SK-N-SH treated with all-trans-retinoic acid at 6 μM for 48 hours (cell line): Measurements from ENCODE around the gene NSD2.

Source experiments
- ATAC-seq: fragments of 200-7000 bp; cut with Tn5 transposase; 3 replicates; pipeline ENCODE4 v1.9.1; 2020; ENCODE audit warnings: mild to moderate bottlenecking, moderate library complexity
- ARNTL ChIP-seq: fragments of 450-650 bp; formaldehyde crosslinking; IDR thresholded peaks from 2 replicates; pipeline ENCODE4 v1.5.0; 2020; ENCODE audit warnings: low read depth, mild to moderate bottlenecking, moderate library complexity, borderline replicate concordance
- BACH2 ChIP-seq: fragments of 250-450 bp; sonication (Bioruptor Pico); IDR thresholded peaks from 2 replicates; pipeline ENCODE4 v1.9.0; 2021; ENCODE audit warnings: mild to moderate bottlenecking, borderline replicate concordance
- CREB5 ChIP-seq: fragments of 250-450 bp; sonication (Bioruptor Pico); IDR thresholded peaks from 2 replicates; pipeline ENCODE4 v1.5.1; 2020; ENCODE audit warnings: low read depth, mild to moderate bottlenecking, moderate library complexity
- CSDC2 ChIP-seq: fragments of 250-450 bp; sonication (Bioruptor Pico); IDR thresholded peaks from 2 replicates; pipeline ENCODE4 v1.5.0; 2020; ENCODE audit warnings: mild to moderate bottlenecking, moderate library complexity
- CSRNP3 ChIP-seq: fragments of 250-450 bp; sonication (Bioruptor Pico); IDR thresholded peaks from 2 replicates; pipeline ENCODE4 v1.5.1; 2021; ENCODE audit warnings: mild to moderate bottlenecking, moderate library complexity
- ESRRG ChIP-seq: fragments of 250-450 bp; sonication (Bioruptor Pico); IDR thresholded peaks from 2 replicates; pipeline ENCODE4 v1.6.1; 2021; ENCODE audit warnings: mild to moderate bottlenecking
- GLIS3 ChIP-seq: fragments of 250-450 bp; sonication (Bioruptor Pico); IDR thresholded peaks from 2 replicates; pipeline ENCODE4 v1.5.0; 2020; ENCODE audit warnings: mild to moderate bottlenecking, moderate library complexity
- ISL1 ChIP-seq: fragments of 250-450 bp; sonication (Bioruptor Pico); IDR thresholded peaks from 2 replicates; pipeline ENCODE4 v2.1.2; 2022; ENCODE audit warnings: mild to moderate bottlenecking, moderate library complexity
- OSR1 ChIP-seq: fragments of 250-450 bp; sonication (Bioruptor Pico); IDR thresholded peaks from 2 replicates; pipeline ENCODE4 v1.8.0; 2022; ENCODE audit warnings: moderate library complexity, mild to moderate bottlenecking, inconsistent platforms
- PATZ1 ChIP-seq: fragments of 250-450 bp; sonication (Bioruptor Pico); IDR thresholded peaks from 2 replicates; pipeline ENCODE4 v1.8.0; 2020; ENCODE audit warnings: mild to moderate bottlenecking, moderate library complexity, borderline replicate concordance
- RARB ChIP-seq: fragments of 250-450 bp; sonication (Bioruptor Pico); IDR thresholded peaks from 2 replicates; pipeline ENCODE4 v1.8.0; 2021; ENCODE audit warnings: mild to moderate bottlenecking, moderate library complexity
- SNAI2 ChIP-seq: fragments of 250-450 bp; sonication (Bioruptor Pico); IDR thresholded peaks from 2 replicates; pipeline ENCODE4 v1.5.0; 2020; ENCODE audit warnings: mild to moderate bottlenecking, moderate library complexity
- TCF4 ChIP-seq: fragments of 250-450 bp; sonication (Bioruptor Pico); IDR thresholded peaks from 2 replicates; pipeline ENCODE4 v1.8.0; 2021; ENCODE audit warnings: mild to moderate bottlenecking, moderate library complexity, borderline replicate concordance
- TOX ChIP-seq: fragments of 250-450 bp; sonication (Bioruptor Pico); IDR thresholded peaks from 2 replicates; pipeline ENCODE4 v1.8.0; 2021; ENCODE audit warnings: mild to moderate bottlenecking, moderate library complexity, borderline replicate concordance
- TSHZ2 ChIP-seq: fragments of 250-450 bp; sonication (Bioruptor Pico); IDR thresholded peaks from 2 replicates; pipeline ENCODE4 v1.5.0; 2020; ENCODE audit warnings: mild to moderate bottlenecking, moderate library complexity
- ZFP3 ChIP-seq: fragments of 250-450 bp; sonication (Bioruptor Pico); IDR thresholded peaks from 2 replicates; pipeline ENCODE4 v1.5.0; 2020; ENCODE audit warnings: mild to moderate bottlenecking, moderate library complexity
- ZFP30 ChIP-seq: fragments of 450-650 bp; formaldehyde crosslinking; IDR thresholded peaks from 2 replicates; pipeline ENCODE4 v1.5.0; 2022; ENCODE audit warnings: mild to moderate bottlenecking, moderate library complexity
- ZNF565 ChIP-seq: fragments of 450-650 bp; formaldehyde crosslinking; conservative IDR thresholded peaks from 2 replicates; pipeline ENCODE4 v1.5.0; 2020; ENCODE audit warnings: low read depth, mild to moderate bottlenecking, moderate library complexity
- ZNF70 ChIP-seq: fragments of 450-650 bp; formaldehyde crosslinking; IDR thresholded peaks from 2 replicates; pipeline ENCODE4 v1.5.0; 2020; ENCODE audit warnings: mild to moderate bottlenecking, moderate library complexity
- ZNF8 ChIP-seq: fragments of 450-650 bp; formaldehyde crosslinking; IDR thresholded peaks from 2 replicates; pipeline ENCODE4 v1.5.0; 2020; ENCODE audit warnings: mild to moderate bottlenecking, moderate library complexity

Gene NSD2

GRCh38 chr4:1987721-1988326 lies 116.6 kb downstream of the NSD2 start:
- ATAC-seq: no peak
- TF ChIP-seq ZNF70: no peak
- TF ChIP-seq ZFP3 (CRISPR knock-in tag): no peak
- no peak for TF ChIP-seq ZNF565 (CRISPR knock-in tag)
- TF ChIP-seq ESRRG (CRISPR knock-in tag): no peak
- TF ChIP-seq, all 23 proteins: peak for 0

- ATAC-seq: no peak
- no peak for TF ChIP-seq ZFP30 (CRISPR knock-in tag)
- no peak for TF ChIP-seq CREB5
- no peak for TF ChIP-seq ZNF8 (CRISPR knock-in tag)
- TF ChIP-seq CSRNP3: no peak
- no peak for TF ChIP-seq GLIS3 (CRISPR knock-in tag)
- TF ChIP-seq BACH2: no peak
- TF ChIP-seq CSDC2: no peak
- TF ChIP-seq, all 23 proteins: peak for 0
These were observed 117.1 kb downstream of the NSD2 start for GRCh38 chr4:1988327-1988724.

- ATAC-seq: no peak
- TF ChIP-seq ZFP30 (CRISPR knock-in tag) (no peak), TCF4 (CRISPR knock-in tag) (no peak), GLIS3 (CRISPR knock-in tag) (no peak), BACH2 (no peak), ARNTL (CRISPR knock-in tag) (no peak), ZNF8 (CRISPR knock-in tag) (no peak), ISL1 (CRISPR knock-in tag) (no peak), TSHZ2 (no peak), SNAI2 (no peak), RARB (CRISPR knock-in tag) (no peak), CSDC2 (no peak), CREB5 (no peak), TOX (CRISPR knock-in tag) (no peak), PATZ1 (no peak)
These were observed 118.5 kb downstream of the NSD2 start for GRCh38 chr4:1989533-1990347.

- no peak for ATAC-seq
- TF ChIP-seq OSR1 (CRISPR knock-in tag) (no peak), ISL1 (CRISPR knock-in tag) (no peak)
These were observed 119.1 kb downstream of the NSD2 start for GRCh38 chr4:1990348-1990645.
